Thyroid gland (tissue), 4 donors: ENCODE data around the gene C1GALT1C1. TPM values are rescaled to one million over a fixed set of nuclear protein-coding genes. Genes with fewer than 3 reads are reported as not detected.

ENCODE experiments used
- DNase-seq, 2 donors: peaks; one replicate each; pipeline ENCODE4 v3.0.0-alpha.2; 2019
- H3K27ac ChIP-seq, 3 donors: fragments of 200-600 bp; sonication (generic); 1 replicate in 2 of 3; 2 replicates in 1 of 3; pipeline ENCODE4 v1.5.1; 2016 to 2019; ENCODE audit warnings: mild to moderate bottlenecking in 1 of 3, moderate library complexity in 1 of 3
- H3K27me3 ChIP-seq: fragments of 200-600 bp; sonication (generic); one replicate; pipeline ENCODE4 v1.5.1; 2019
- H3K36me3 ChIP-seq, 2 donors: fragments of 200-600 bp; sonication (generic); one replicate each; pipeline ENCODE4 v1.5.1; 2016 to 2019
- H3K4me1 ChIP-seq, 2 donors: fragments of 200-600 bp; sonication (generic); one replicate each; pipeline ENCODE4 v1.5.1; 2017 to 2019
- H3K4me3 ChIP-seq, 3 donors: fragments of 200-600 bp; sonication (generic); replicated peaks in 1 of 3; 1 replicate in 2 of 3; 2 replicates in 1 of 3; pipeline ENCODE4 v1.5.1; 2016; ENCODE audit warnings: mild to moderate bottlenecking in 1 of 3
- H3K9me3 ChIP-seq: fragments of 200-600 bp; sonication (generic); one replicate; pipeline ENCODE4 v1.5.1; 2017
- POLR2A ChIP-seq, 2 donors: fragments of 450-650 bp; IDR thresholded peaks; one replicate each; pipeline ENCODE4 v1.6.1; 2017; ENCODE audit warnings: antibody characterized with exemption in 2 of 2, mild to moderate bottlenecking in 2 of 2, moderate library complexity in 1 of 2
- WGBS, 2 donors: methylation state at CpG; one replicate each; pipeline ENCODE4 v1.1.5; 2017; 5-methylcytosine and 5-hydroxymethylcytosine counted together
- intact Hi-C: fragments of 100-400 bp; cut with DNase I; formaldehyde crosslinking; loops from one replicate; pipeline ENCODE4 v1.15.1; 2023
- total RNA-seq, 4 donors: library from RNA; depleted of rRNA; stranded (reverse); fragments of >200 nt; gene quantifications; one replicate each; pipeline ENCODE4 v1.2.3, GENCODE V29; 2016
- TF ChIP-seq, protein P1 (sequence below), 6 experiments: fragments of 200-600 bp in 3 of 6; fragments of 450-650 bp in 3 of 6; sonication (generic) in 3 of 6; IDR thresholded peaks; one replicate each; pipeline ENCODE4 v1.5.1; 2016 to 2019; ENCODE audit warnings: antibody characterized with exemption in 6 of 6, mild to moderate bottlenecking in 2 of 6, inconsistent platforms in 1 of 6, moderate library complexity in 1 of 6

Gene C1GALT1C1
- total RNA-seq, 4 donors from 2014 or later, result 29.3 to 36.3 (median 33.2) TPM

DNA sequence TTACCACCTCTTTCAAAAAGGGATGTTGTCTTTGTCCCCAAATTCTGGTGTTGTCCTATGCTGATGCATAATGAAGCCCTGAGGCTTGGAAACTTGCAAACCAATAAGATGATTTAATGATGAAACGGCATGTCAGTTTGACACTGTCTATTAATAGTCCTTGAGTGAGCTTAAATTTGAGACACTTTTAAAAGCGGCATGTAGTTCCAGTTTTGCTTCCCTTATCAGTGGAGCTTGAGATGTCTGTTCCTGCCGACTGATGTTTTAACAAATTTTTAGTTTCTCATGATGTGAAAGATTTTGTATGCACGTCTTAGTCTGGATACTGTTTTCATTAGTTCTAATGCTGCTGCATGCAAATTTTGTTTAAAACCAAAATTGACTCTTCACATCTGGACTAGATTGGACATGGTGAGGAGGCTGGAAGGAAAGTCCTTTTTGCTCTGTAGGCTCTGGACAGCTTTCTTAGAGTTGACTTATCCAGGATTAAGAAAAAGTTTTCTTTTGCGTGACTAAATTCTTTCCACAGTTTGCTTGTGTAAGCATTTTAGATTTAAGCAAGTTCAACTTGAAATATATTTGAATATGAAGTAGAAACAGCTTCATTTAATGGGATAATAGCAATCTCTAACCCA is 11.7 kb downstream of the C1GALT1C1 start:
- Histone ChIP-seq H3K27ac (no peak overlapping the region), H3K9me3 (no peaks in the 10 kb centered on the region), H3K4me1 (no peaks in the 10 kb centered on the region), H3K4me3 (no peak overlapping the region), H3K36me3 (no peaks in the 10 kb centered on the region), H3K27me3 (no peaks in the 10 kb centered on the region)
- intact Hi-C loops, result no loop called here
- WGBS, 2 donors, result 78 to 92% methylated on average over 5 of the region's 5 CpGs
- no peak for TF ChIP-seq POLR2A (IDR thresholded peaks at IDR 0.05)
- no peak for DNase-seq

DNA sequence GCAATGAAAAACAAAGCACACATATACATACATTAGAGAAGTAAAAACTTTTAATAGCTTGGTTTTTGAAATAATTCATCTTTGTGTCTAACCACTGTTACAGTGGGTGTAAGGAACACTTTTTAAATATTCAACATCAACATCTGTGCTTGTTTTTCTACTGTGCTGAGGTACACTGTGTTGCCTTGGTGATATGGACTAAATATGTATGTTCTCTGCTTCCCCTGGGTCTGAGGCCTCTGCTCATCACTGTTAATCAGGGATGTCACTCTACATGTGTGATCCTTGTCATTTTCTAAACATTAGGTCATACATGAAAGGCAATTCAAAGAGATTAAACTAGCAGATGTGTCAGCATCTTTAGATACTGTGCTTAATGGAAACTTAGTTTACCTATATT is 15.0 kb downstream of the C1GALT1C1 start:
- no peaks in the 10 kb centered on the region for H3K27me3 ChIP-seq
- TF ChIP-seq POLR2A (IDR thresholded peaks at IDR 0.05), result no peak
- TF ChIP-seq, protein P1, sequence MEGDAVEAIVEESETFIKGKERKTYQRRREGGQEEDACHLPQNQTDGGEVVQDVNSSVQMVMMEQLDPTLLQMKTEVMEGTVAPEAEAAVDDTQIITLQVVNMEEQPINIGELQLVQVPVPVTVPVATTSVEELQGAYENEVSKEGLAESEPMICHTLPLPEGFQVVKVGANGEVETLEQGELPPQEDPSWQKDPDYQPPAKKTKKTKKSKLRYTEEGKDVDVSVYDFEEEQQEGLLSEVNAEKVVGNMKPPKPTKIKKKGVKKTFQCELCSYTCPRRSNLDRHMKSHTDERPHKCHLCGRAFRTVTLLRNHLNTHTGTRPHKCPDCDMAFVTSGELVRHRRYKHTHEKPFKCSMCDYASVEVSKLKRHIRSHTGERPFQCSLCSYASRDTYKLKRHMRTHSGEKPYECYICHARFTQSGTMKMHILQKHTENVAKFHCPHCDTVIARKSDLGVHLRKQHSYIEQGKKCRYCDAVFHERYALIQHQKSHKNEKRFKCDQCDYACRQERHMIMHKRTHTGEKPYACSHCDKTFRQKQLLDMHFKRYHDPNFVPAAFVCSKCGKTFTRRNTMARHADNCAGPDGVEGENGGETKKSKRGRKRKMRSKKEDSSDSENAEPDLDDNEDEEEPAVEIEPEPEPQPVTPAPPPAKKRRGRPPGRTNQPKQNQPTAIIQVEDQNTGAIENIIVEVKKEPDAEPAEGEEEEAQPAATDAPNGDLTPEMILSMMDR (IDR thresholded peaks at IDR 0.05), result no peak
- peaks cover 0 to 3% of the 10 kb centered on the region in 2 donors for H3K36me3 ChIP-seq
- no peak for DNase-seq
- intact Hi-C loops, result no loop called here
- no peaks in the 10 kb centered on the region for H3K9me3 ChIP-seq
- no peak overlapping the region for H3K4me3 ChIP-seq
- no peaks in the 10 kb centered on the region for H3K4me1 ChIP-seq
- no peak overlapping the region for H3K27ac ChIP-seq

DNA sequence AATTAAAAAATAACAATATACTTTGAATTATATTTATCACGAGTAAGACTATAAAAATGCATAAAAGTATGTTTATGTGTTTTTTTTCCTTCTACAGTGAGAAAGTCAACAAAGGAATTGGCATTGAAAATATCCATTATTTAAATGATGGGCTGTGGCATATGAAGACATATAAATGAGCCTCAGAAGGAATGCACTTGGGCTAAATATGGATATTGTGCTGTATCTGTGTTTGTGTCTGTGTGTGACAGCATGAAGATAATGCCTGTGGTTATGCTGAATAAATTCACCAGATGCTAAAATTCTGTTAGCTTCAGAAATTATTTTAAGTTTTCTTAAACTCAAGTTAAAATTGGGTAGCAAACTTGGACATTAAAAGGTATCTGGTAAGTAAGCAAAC is 17.8 kb downstream of the C1GALT1C1 start:
- no peak overlapping the region for H3K27ac ChIP-seq
- no peaks in the 10 kb centered on the region for H3K4me1 ChIP-seq
- TF ChIP-seq, protein P1 (IDR thresholded peaks at IDR 0.05), result no peak
- TF ChIP-seq POLR2A (IDR thresholded peaks at IDR 0.05), result no peak
- H3K36me3 ChIP-seq, result peaks cover 0 to 3% of the 10 kb centered on the region in 2 donors
- H3K27me3 ChIP-seq, result no peaks in the 10 kb centered on the region
- intact Hi-C loops, result no loop called here
- no peak overlapping the region for H3K4me3 ChIP-seq
- H3K9me3 ChIP-seq, result no peaks in the 10 kb centered on the region
- 90 to 97% methylated on average over 1 of the region's 1 CpG for WGBS, 2 donors
- no peak for DNase-seq

DNA sequence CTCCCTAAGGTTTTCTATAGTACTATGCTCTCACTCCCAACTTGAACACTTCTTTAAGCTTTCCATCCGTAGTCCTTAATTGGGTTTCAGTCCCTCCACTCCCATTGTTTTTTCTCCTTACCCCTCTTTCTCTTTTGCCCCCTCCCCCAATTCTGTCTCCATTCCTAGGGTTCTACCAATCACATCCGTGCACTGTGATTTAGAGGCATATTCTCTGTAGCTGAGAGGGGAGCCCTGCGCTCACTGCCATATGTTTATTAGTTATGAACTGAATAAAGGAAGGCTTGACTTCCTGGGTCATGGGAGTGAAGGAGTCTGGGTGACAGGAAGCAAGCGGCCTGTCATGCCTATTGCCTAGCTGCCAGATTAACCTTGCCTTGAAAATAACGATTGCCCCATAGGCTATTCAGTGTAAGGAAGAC is 25.5 kb downstream of the C1GALT1C1 start:
- no peaks in the 10 kb centered on the region for H3K36me3 ChIP-seq
- peaks cover 0 to 9% of the 10 kb centered on the region in 2 donors for H3K4me1 ChIP-seq
- H3K27me3 ChIP-seq, result no peaks in the 10 kb centered on the region
- H3K27ac ChIP-seq, result peak overlapping the region; percentile 67 to 80 (median 70)
- intact Hi-C loops, result no loop called here
- TF ChIP-seq, protein P1 (IDR thresholded peaks at IDR 0.05), result no peak
- TF ChIP-seq POLR2A (IDR thresholded peaks at IDR 0.05), result no peak
- peak overlapping the region; percentile 43 to 71 (median 53) for H3K4me3 ChIP-seq
- 0% methylated on average over 5 of the region's 5 CpGs for WGBS, 2 donors
- H3K9me3 ChIP-seq, result no peaks in the 10 kb centered on the region
- peak in 1 of 2 donors; percentile 2 for DNase-seq

DNA sequence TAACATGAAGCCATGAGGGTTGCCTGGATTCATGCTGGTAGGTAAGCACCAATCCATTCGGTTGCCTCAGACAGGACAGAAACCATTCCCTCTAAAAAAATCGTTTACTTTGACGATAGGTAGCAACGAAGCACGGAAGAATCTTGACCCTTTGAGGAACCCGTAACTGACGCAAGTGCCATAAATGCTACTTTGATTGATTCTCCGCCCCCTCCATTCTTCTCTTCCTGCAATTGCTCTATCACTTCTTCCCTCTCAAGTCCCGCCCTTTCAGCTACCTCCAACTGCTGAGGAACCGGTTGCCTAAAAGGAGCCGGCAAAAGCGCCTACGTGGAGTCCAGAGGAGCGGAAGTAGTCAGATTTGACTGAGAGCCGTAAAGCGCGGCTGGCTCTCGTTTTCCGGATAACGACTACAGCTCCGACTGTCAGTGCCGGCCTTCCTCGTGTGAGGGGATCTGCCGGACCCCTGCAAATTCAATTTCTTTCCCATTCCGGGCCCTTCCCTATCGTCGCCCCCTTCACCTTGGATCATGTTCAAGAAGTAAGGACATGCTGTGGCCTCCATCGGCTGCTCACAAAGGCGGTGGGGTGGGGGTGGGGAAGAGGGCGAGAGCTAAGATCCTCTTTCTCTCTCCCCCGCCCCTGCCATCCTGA is 26.0 kb downstream of the C1GALT1C1 start, which contains the start of gene MCTS1:
TSS of gene MCTS1 (plus strand) at position 395 of the 654 bp plus-strand sequence. CDS start at position 531, 136 bp downstream.
- TF ChIP-seq, protein P1 (IDR thresholded peaks at IDR 0.05), result no peak
- TF ChIP-seq POLR2A (IDR thresholded peaks at IDR 0.05), result peak in 1 of 2 donors; percentile 53
- DNase-seq, result peak; percentile 85 to 87
- H3K9me3 ChIP-seq, result no peaks in the 10 kb centered on the region
- H3K27me3 ChIP-seq, result no peaks in the 10 kb centered on the region
- 0% methylated on average over 29 to 31 of the region's 31 CpGs for WGBS, 2 donors
- intact Hi-C loops, result no loop called here
- peak within 1 kb of the TSS; percentile 43 to 71 (median 53) for H3K4me3 ChIP-seq
- peaks cover 0 to 9% of the 10 kb centered on the region in 2 donors for H3K4me1 ChIP-seq
- H3K36me3 ChIP-seq, result no peaks in the 10 kb centered on the region
- peak within 1 kb of the TSS; percentile 67 to 80 (median 70) for H3K27ac ChIP-seq
